Gastroesophageal sphincter (tissue), 4 donors: Measurements from ENCODE around the gene DACH1. TPM values are rescaled to one million over a fixed set of nuclear protein-coding genes. Genes with fewer than 3 reads are reported as not detected.

Experiments used
- ATAC-seq: fragments of 150-250 bp; one replicate; pipeline ENCODE4 v1.9.1; 2016; ENCODE audit warnings: mild to moderate bottlenecking, moderate library complexity
- H3K27ac ChIP-seq, 4 donors: fragments of 200-600 bp; sonication (generic) in 3 of 4; 1 replicate in 3 of 4; 2 replicates in 1 of 4; pipeline ENCODE4 v1.5.1; 2016 to 2019
- H3K27me3 ChIP-seq: fragments of 200-600 bp; sonication (generic); one replicate; pipeline ENCODE4 v1.5.1; 2019
- H3K36me3 ChIP-seq, 2 donors: fragments of 200-600 bp; sonication (generic); one replicate each; pipeline ENCODE4 v1.5.1; 2019; ENCODE audit warnings: control low read depth in 1 of 2
- H3K4me1 ChIP-seq, 3 donors: fragments of 200-600 bp; sonication (generic); 1 replicate in 2 of 3; 2 replicates in 1 of 3; pipeline ENCODE4 v1.5.1; 2016 to 2019; ENCODE audit warnings: control low read depth in 2 of 3
- H3K4me3 ChIP-seq, 2 donors: fragments of 200-600 bp; sonication (generic); one replicate each; pipeline ENCODE4 v1.5.1; 2019; ENCODE audit warnings: mild to moderate bottlenecking in 1 of 2, moderate library complexity in 1 of 2
- H3K9me3 ChIP-seq, 3 donors: fragments of 200-600 bp; sonication (generic); one replicate each; pipeline ENCODE4 v1.5.1; 2017 to 2019; ENCODE audit warnings: control low read depth in 2 of 3
- EP300 ChIP-seq: sonication (generic); formaldehyde crosslinking; IDR thresholded peaks from one replicate; pipeline ENCODE4 v1.6.1; 2017; ENCODE audit warnings: antibody characterized with exemption, mild to moderate bottlenecking
- POLR2A ChIP-seq, 2 donors: fragments of 450-650 bp; IDR thresholded peaks; one replicate each; pipeline ENCODE4 v1.6.1; 2017; ENCODE audit warnings: antibody characterized with exemption in 2 of 2, mild to moderate bottlenecking in 2 of 2, moderate library complexity in 1 of 2
- POLR2AphosphoS5 ChIP-seq: sonication (generic); formaldehyde crosslinking; IDR thresholded peaks from one replicate; pipeline ENCODE4 v1.6.1; 2017; ENCODE audit warnings: antibody characterized with exemption
- WGBS, 2 donors: methylation state at CpG; one replicate each; pipeline ENCODE4 v1.1.5; 2018; ENCODE audit warnings: low coverage in 1 of 2; 5-methylcytosine and 5-hydroxymethylcytosine counted together
- total RNA-seq, 4 donors: library from RNA; depleted of rRNA; stranded (reverse); fragments of >200 nt; gene quantifications; one replicate each; pipeline ENCODE4 v1.1.0, GENCODE V29; 2016
- TF ChIP-seq, protein P1 (sequence below), 4 experiments: fragments of 200-600 bp in 2 of 4; fragments of 450-650 bp in 2 of 4; sonication (generic) in 1 of 4; IDR thresholded peaks; one replicate each; pipeline ENCODE4 v1.5.1; 2017 to 2019; ENCODE audit warnings: antibody characterized with exemption in 4 of 4, mild to moderate bottlenecking in 2 of 4, moderate library complexity in 2 of 4

The DACH1 gene
- total RNA-seq, 4 donors from 2014 or later, result 1.1 to 2.1 (median 1.7) TPM

DNA sequence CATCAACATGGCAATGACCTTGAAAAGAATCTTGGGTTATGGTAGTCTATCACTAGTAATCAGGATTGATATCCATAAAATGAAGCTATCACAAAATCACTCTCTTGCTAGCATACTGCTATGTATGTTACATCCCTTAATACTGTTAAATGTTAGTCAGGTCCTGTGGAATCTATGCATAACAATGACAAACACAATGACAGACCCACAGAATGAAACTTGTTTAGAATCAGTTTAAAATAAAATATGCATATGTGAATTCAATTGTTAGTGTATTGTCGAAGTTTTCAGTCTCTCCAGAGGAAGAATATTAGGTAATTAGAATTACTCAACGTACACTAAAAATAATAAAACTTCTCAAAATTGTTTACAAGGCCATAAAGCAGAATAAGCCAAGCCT is 137.6 kb downstream of the DACH1 start:
- no peak for ATAC-seq
- Histone ChIP-seq H3K27ac (no peak overlapping the region), H3K4me3 (no peak overlapping the region), H3K4me1 (no peaks in the 10 kb centered on the region), H3K27me3 (no peaks in the 10 kb centered on the region), H3K36me3 (no peaks in the 10 kb centered on the region), H3K9me3 (no peaks in the 10 kb centered on the region)
- WGBS, 2 donors, result 73 to 81% methylated on average over 2 of the region's 2 CpGs
- no peak for TF ChIP-seq EP300
- TF ChIP-seq, protein P1, sequence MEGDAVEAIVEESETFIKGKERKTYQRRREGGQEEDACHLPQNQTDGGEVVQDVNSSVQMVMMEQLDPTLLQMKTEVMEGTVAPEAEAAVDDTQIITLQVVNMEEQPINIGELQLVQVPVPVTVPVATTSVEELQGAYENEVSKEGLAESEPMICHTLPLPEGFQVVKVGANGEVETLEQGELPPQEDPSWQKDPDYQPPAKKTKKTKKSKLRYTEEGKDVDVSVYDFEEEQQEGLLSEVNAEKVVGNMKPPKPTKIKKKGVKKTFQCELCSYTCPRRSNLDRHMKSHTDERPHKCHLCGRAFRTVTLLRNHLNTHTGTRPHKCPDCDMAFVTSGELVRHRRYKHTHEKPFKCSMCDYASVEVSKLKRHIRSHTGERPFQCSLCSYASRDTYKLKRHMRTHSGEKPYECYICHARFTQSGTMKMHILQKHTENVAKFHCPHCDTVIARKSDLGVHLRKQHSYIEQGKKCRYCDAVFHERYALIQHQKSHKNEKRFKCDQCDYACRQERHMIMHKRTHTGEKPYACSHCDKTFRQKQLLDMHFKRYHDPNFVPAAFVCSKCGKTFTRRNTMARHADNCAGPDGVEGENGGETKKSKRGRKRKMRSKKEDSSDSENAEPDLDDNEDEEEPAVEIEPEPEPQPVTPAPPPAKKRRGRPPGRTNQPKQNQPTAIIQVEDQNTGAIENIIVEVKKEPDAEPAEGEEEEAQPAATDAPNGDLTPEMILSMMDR (IDR thresholded peaks at IDR 0.05), result no peak
- no peak for TF ChIP-seq POLR2AphosphoS5
- no peak for TF ChIP-seq POLR2A (IDR thresholded peaks at IDR 0.05)

- Histone ChIP-seq H3K4me1 (no peaks in the 10 kb centered on the region), H3K4me3 (no peak overlapping the region), H3K36me3 (no peaks in the 10 kb centered on the region), H3K27ac (no peak overlapping the region), H3K9me3 (no peaks in the 10 kb centered on the region), H3K27me3 (no peaks in the 10 kb centered on the region)
- no peak for TF ChIP-seq POLR2A (IDR thresholded peaks at IDR 0.05)
- TF ChIP-seq, protein P1 (IDR thresholded peaks at IDR 0.05), result no peak
- TF ChIP-seq EP300, result no peak
- TF ChIP-seq POLR2AphosphoS5, result no peak
- 58 to 67% methylated on average over 1 of the region's 1 CpG for WGBS, 2 donors
- ATAC-seq, result no peak
Observed at GRCh38 chr13:71727662-71728061, 139.3 kb downstream of the DACH1 start.

DNA sequence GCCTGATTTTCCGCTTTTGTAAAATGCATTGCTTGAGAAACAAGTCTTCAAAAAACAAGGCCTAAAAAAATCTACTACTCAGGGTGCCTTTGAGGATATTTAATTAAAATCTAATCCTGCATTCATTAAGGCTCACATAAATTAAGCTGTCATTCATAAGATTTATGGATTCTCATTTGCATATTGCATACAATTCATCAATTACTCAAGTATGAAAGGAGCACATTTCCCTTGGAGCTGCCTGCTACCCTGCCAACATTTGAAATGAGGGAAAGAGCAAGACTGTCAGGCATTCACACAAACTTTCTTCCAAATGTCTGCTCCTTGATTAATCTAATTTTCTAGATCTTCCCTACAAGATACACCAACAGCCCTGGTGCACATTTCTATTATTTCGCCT is 140.0 kb downstream of the DACH1 start:
- no peaks in the 10 kb centered on the region for H3K36me3 ChIP-seq
- no peaks in the 10 kb centered on the region for H3K27me3 ChIP-seq
- ATAC-seq, result no peak
- H3K4me3 ChIP-seq, result no peak overlapping the region
- TF ChIP-seq POLR2AphosphoS5 (no peak), EP300 (no peak), POLR2A (IDR thresholded peaks at IDR 0.05) (no peak)
- TF ChIP-seq, protein P1 (IDR thresholded peaks at IDR 0.05), result no peak
- no peak overlapping the region for H3K27ac ChIP-seq
- WGBS, 2 donors, result 88 to 100% methylated on average over 2 of the region's 2 CpGs
- H3K9me3 ChIP-seq, result no peaks in the 10 kb centered on the region
- no peaks in the 10 kb centered on the region for H3K4me1 ChIP-seq

GRCh38 chr13:71722206-71722605 is 144.8 kb downstream of the DACH1 start:
- Histone ChIP-seq H3K27me3 (no peaks in the 10 kb centered on the region), H3K36me3 (no peaks in the 10 kb centered on the region), H3K9me3 (no peaks in the 10 kb centered on the region), H3K4me3 (no peak overlapping the region), H3K27ac (no peak overlapping the region), H3K4me1 (no peaks in the 10 kb centered on the region)
- TF ChIP-seq, protein P1 (IDR thresholded peaks at IDR 0.05), result no peak
- 76 to 93% methylated on average over 3 of the region's 3 CpGs for WGBS, 2 donors
- ATAC-seq, result no peak

DNA sequence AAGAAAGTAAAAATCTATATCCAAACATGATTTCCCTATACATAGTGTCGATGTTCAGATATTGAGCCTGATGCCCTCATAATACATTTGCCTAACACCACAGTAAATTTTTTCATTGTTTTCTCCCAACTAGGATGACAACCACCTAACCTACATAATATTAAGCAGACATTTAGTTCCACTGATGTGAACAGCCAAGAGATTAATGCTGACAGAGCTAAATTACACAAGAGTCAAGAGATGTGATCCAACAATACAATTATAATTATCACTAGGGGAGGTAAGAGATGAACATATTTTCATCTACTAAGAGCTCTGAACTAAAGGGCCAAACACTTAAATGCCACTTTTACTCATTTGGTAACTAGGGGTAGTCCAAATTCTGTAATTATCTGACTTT is 145.9 kb downstream of the DACH1 start:
- H3K9me3 ChIP-seq, result no peaks in the 10 kb centered on the region
- TF ChIP-seq POLR2A (IDR thresholded peaks at IDR 0.05) (no peak), POLR2AphosphoS5 (no peak), EP300 (no peak)
- TF ChIP-seq, protein P1 (IDR thresholded peaks at IDR 0.05), result no peak
- no peak for ATAC-seq

More for the DNA sequence above, 145.9 kb downstream of the DACH1 start:
- Histone ChIP-seq H3K4me1 (no peaks in the 10 kb centered on the region), H3K4me3 (no peak overlapping the region), H3K27ac (no peak overlapping the region), H3K36me3 (no peaks in the 10 kb centered on the region), H3K27me3 (no peaks in the 10 kb centered on the region)
- 89 to 90% methylated on average over 1 of the region's 1 CpG for WGBS, 2 donors
